Spleen (tissue), 11 donors: ENCODE measurements around the gene TMC5. TPM values are rescaled to one million over a fixed set of nuclear protein-coding genes. Genes with fewer than 3 reads are reported as not detected.
"Not testable (repeated sequence)": the region's sequence is repeated elsewhere in the genome, so short reads cannot be mapped to it uniquely, and the experiment has no call there.

Experiments used
- DNase-seq: peaks from one replicate; pipeline ENCODE4 v3.0.0-alpha.2; 2020
- H3K27ac ChIP-seq, 8 donors: fragments of 200-600 bp; sonication (generic) in 7 of 8; 1 replicate in 4 of 8; 2 replicates in 4 of 8; pipeline versions ENCODE4 v1.5.0 to v1.8.0; 2016 to 2021; ENCODE audit warnings: inconsistent platforms in 4 of 8, mild to moderate bottlenecking in 4 of 8, moderate library complexity in 1 of 8
- H3K27me3 ChIP-seq, 7 donors: fragments of 200-600 bp; sonication (generic) in 6 of 7; replicated peaks in 1 of 7; 1 replicate in 4 of 7; 2 replicates in 3 of 7; pipeline versions ENCODE4 v1.5.0 to v1.8.0; 2016 to 2021; ENCODE audit warnings: inconsistent platforms in 3 of 7, mild to moderate bottlenecking in 1 of 7
- H3K36me3 ChIP-seq, 6 donors: fragments of 200-600 bp; sonication (generic) in 5 of 6; 1 replicate in 4 of 6; 2 replicates in 2 of 6; pipeline versions ENCODE4 v1.5.0 to v1.8.0; 2016 to 2021; ENCODE audit warnings: inconsistent platforms in 2 of 6
- H3K4me1 ChIP-seq, 6 donors: fragments of 200-600 bp; sonication (generic) in 5 of 6; 1 replicate in 3 of 6; 2 replicates in 3 of 6; pipeline versions ENCODE4 v1.5.0 to v1.8.0; 2016 to 2021; ENCODE audit warnings: inconsistent platforms in 3 of 6
- H3K4me3 ChIP-seq, 8 donors: fragments of 200-600 bp; sonication (generic) in 7 of 8; 1 replicate in 4 of 8; 2 replicates in 4 of 8; pipeline versions ENCODE4 v1.5.0 to v1.8.0; 2016 to 2021; ENCODE audit warnings: inconsistent platforms in 4 of 8, mild to moderate bottlenecking in 4 of 8, moderate library complexity in 2 of 8
- H3K9me3 ChIP-seq, 8 donors: fragments of 200-600 bp; sonication (generic) in 7 of 8; 1 replicate in 4 of 8; 2 replicates in 4 of 8; pipeline versions ENCODE4 v1.5.0 to v1.8.0; 2016 to 2021; ENCODE audit warnings: inconsistent platforms in 4 of 8
- CTCF ChIP-seq, 11 experiments: fragments of 200-600 bp in 7 of 11; fragments of 450-650 bp in 4 of 11; sonication (generic) in 4 of 11; IDR thresholded peaks in 8 of 11; conservative IDR thresholded peaks in 3 of 11; 1 replicate in 7 of 11; 2 replicates in 4 of 11; pipeline versions ENCODE4 v1.4.0 to v1.8.0; 2016 to 2021; ENCODE audit warnings: antibody characterized with exemption in 11 of 11, inconsistent platforms in 4 of 11, mild to moderate bottlenecking in 1 of 11
- POLR2A ChIP-seq, 3 donors: fragments of 450-650 bp; IDR thresholded peaks; one replicate each; pipeline ENCODE4 v1.5.1; 2017; ENCODE audit warnings: antibody characterized with exemption in 3 of 3, mild to moderate bottlenecking in 1 of 3
- POLR2AphosphoS5 ChIP-seq, 3 donors: sonication (generic); formaldehyde crosslinking; IDR thresholded peaks; one replicate each; pipeline ENCODE4 v1.5.1; 2017; ENCODE audit warnings: antibody characterized with exemption in 3 of 3
- WGBS, 5 donors: extraction: QIAGEN DNeasy Blood & Tissue Kit in 3 of 5; methylation state at CpG; one replicate each; pipeline versions ENCODE4 v1.1.5 to v1.1.7; 2013 to 2018; 5-methylcytosine and 5-hydroxymethylcytosine counted together
- intact Hi-C: fragments of 100-400 bp; cut with DNase I; formaldehyde crosslinking; loops from one replicate; pipeline ENCODE4 v1.15.0; 2023; ENCODE audit warnings: low total_unique reads
- polyA plus RNA-seq, 3 donors: library from polyadenylated mRNA; stranded (reverse); fragments of 200-250 nt; gene quantifications; one replicate each; pipeline ENCODE4 v1.2.1, GENCODE V29; 2013
- total RNA-seq, 7 donors: library from RNA; depleted of rRNA in 3 of 7; stranded (reverse); fragments of >200 nt in 3 of 7; fragmentation: NEBNext Ultra II Directional in 4 of 7; extraction: Animal tissue kit (Norgen Biotek cat#: 25700) in 4 of 7; gene quantifications; one replicate each; pipeline versions ENCODE4 v1.1.0 to v1.2.1, GENCODE V29; 2016 to 2021
- donor health status: healthy with polysubstance abuse.
- donor health status: DM: no; HTN: no; CAD: no; lungs with moderate emphysema.
- donor health status: DM: no; HTN: no; CAD: no.
- donor health status: Bipolar disorder and iron deficiency.
- donor health status: healthy.
- donor health status: DM: no; HTN: no; CAD: no.
- donor health status: DM: yes; HTN: yes; CAD: no.

The TMC5 gene
- total and polyA plus RNA-seq, 10 donors = 0.05 to 0.30 (median 0.16) TPM; not detected in 4

- 4 to 8% (median 4%) methylated on average over 26 to 58 of the region's 58 CpGs for WGBS, 5 donors
- peaks cover 0 to 22% (median 17%) of the 10 kb centered on the region in 8 donors for H3K9me3 ChIP-seq
- DNase-seq = peak; percentile 73
- intact Hi-C loops = no loop called here
- peak overlapping the region in 7 of 8 donors; percentile 14 to 64 (median 29) for H3K4me3 ChIP-seq
- H3K36me3 ChIP-seq = no peaks in the 10 kb centered on the region
- H3K27ac ChIP-seq = no peak overlapping the region
- H3K27me3 ChIP-seq = peaks cover 0 to 81% (median 38%) of the 10 kb centered on the region in 7 donors
- H3K4me1 ChIP-seq = peaks cover 0 to 13% (median 11%) of the 10 kb centered on the region in 6 donors
- TF ChIP-seq POLR2A (IDR thresholded peaks at IDR 0.05) (no peak), POLR2AphosphoS5 (IDR thresholded peaks at IDR 0.05) (peak in 1 of 3 donors; percentile 18)
Observed at GRCh38 chr16:19410435-19411171, 7.1 kb upstream of the TMC5 start.

- peaks cover 0 to 88% (median 38%) of the 10 kb centered on the region in 7 donors for H3K27me3 ChIP-seq
- peaks cover 0 to 22% (median 17%) of the 10 kb centered on the region in 8 donors for H3K9me3 ChIP-seq
- TF ChIP-seq POLR2AphosphoS5 (IDR thresholded peaks at IDR 0.05) (no peak), CTCF (IDR thresholded peaks at IDR 0.05 in 8 of 11, conservative IDR thresholded peaks at IDR 0.05 in 3 of 11) (no peak), POLR2A (IDR thresholded peaks at IDR 0.05) (no peak)
- H3K4me3 ChIP-seq = peak overlapping the region in 2 of 8 donors; percentile 29 to 64
- intact Hi-C loops = no loop called here
- WGBS, 5 donors = 42 to 62% (median 57%) methylated on average over 3 of the region's 3 CpGs
- no peaks in the 10 kb centered on the region for H3K36me3 ChIP-seq
- peaks cover 0 to 13% (median 11%) of the 10 kb centered on the region in 6 donors for H3K4me1 ChIP-seq
- no peak for DNase-seq
- no peak overlapping the region for H3K27ac ChIP-seq
Observed at GRCh38 chr16:19411298-19411697, 6.4 kb upstream of the TMC5 start.

- H3K36me3 ChIP-seq, H3K27ac ChIP-seq, intact Hi-C loops, H3K4me3 ChIP-seq, DNase-seq: not testable (repeated sequence)
- Histone ChIP-seq H3K4me1 (peaks cover 0 to 13% (median 11%) of the 10 kb centered on the region in 6 donors), H3K27me3 (peaks cover 0 to 93% (median 38%) of the 10 kb centered on the region in 7 donors), H3K9me3 (peaks cover 0 to 19% (median 13%) of the 10 kb centered on the region in 8 donors)
- WGBS, 5 donors = 90 to 96% (median 93%) methylated on average over 7 of the region's 7 CpGs
Observed at GRCh38 chr16:19412055-19412454, 5.6 kb upstream of the TMC5 start.

GRCh38 chr16:19415461-19415860 is 2.2 kb upstream of the TMC5 start:
- peaks cover 0 to 75% (median 29%) of the 10 kb centered on the region in 7 donors for H3K27me3 ChIP-seq
- DNase-seq = no peak
- no peak overlapping the region for H3K4me3 ChIP-seq
- TF ChIP-seq CTCF (IDR thresholded peaks at IDR 0.05 in 8 of 11, conservative IDR thresholded peaks at IDR 0.05 in 3 of 11) = no peak
- TF ChIP-seq POLR2A (IDR thresholded peaks at IDR 0.05) = no peak
- no peak for TF ChIP-seq POLR2AphosphoS5 (IDR thresholded peaks at IDR 0.05)
- H3K27ac ChIP-seq = no peak overlapping the region
- H3K36me3 ChIP-seq = no peaks in the 10 kb centered on the region
- peaks cover 0 to 10% (median 8%) of the 10 kb centered on the region in 6 donors for H3K4me1 ChIP-seq
- no peaks in the 10 kb centered on the region for H3K9me3 ChIP-seq
- 62 to 79% (median 78%) methylated on average over 1 to 5 of the region's 5 CpGs for WGBS, 5 donors
- intact Hi-C loops = no loop called here

- H3K27ac ChIP-seq = no peak overlapping the region
- no peaks in the 10 kb centered on the region for H3K36me3 ChIP-seq
- intact Hi-C loops = no loop called here
- peaks cover 0 to 5% (median 4%) of the 10 kb centered on the region in 6 donors for H3K4me1 ChIP-seq
- TF ChIP-seq CTCF (IDR thresholded peaks at IDR 0.05 in 8 of 11, conservative IDR thresholded peaks at IDR 0.05 in 3 of 11) (no peak), POLR2A (IDR thresholded peaks at IDR 0.05) (no peak), POLR2AphosphoS5 (IDR thresholded peaks at IDR 0.05) (no peak)
- DNase-seq = no peak
- H3K4me3 ChIP-seq = no peak overlapping the region
- H3K9me3 ChIP-seq = peaks cover 0 to 4% (median 0%) of the 10 kb centered on the region in 8 donors
- 49 to 80% (median 58%) methylated on average over 2 of the region's 2 CpGs for WGBS, 5 donors
- peaks cover 0 to 71% (median 25%) of the 10 kb centered on the region in 7 donors for H3K27me3 ChIP-seq
Observed at GRCh38 chr16:19415918-19416317, 1.8 kb upstream of the TMC5 start.
